Neutrophil (primary cell): ENCODE measurements around the gene IP6K3.

Experiments used
- H3K27ac ChIP-seq: fragments of 200-600 bp; sonication (generic); 2 replicates; pipeline ENCODE4 v1.5.1; 2016; ENCODE audit warnings: mild to moderate bottlenecking, moderate library complexity
- H3K27me3 ChIP-seq: fragments of 200-600 bp; sonication (generic); 2 replicates; pipeline ENCODE4 v1.6.0; 2016; ENCODE audit warnings: mild to moderate bottlenecking
- H3K36me3 ChIP-seq: fragments of 200-600 bp; sonication (generic); 2 replicates; pipeline ENCODE4 v1.5.1; 2017
- H3K4me1 ChIP-seq, 2 experiments: fragments of 200-600 bp in 1 of 2; sonication (generic) in 1 of 2; 1 replicate in 1 of 2; 2 replicates in 1 of 2; pipeline versions ENCODE4 v1.5.1 to v1.6.1; 2013 to 2016; ENCODE audit warnings: low read depth in 1 of 2, low read length in 1 of 2, mild to moderate bottlenecking in 1 of 2, moderate library complexity in 1 of 2; ENCODE audit not compliant: control insufficient read depth in 1 of 2, insufficient read depth in 1 of 2
- H3K4me3 ChIP-seq, 2 experiments: fragments of 200-600 bp in 1 of 2; sonication (generic) in 1 of 2; 1 replicate in 1 of 2; 2 replicates in 1 of 2; pipeline ENCODE4 v1.5.1; 2013 to 2016; ENCODE audit warnings: low read depth in 1 of 2, low read length in 1 of 2, mild to moderate bottlenecking in 1 of 2, moderate library complexity in 1 of 2
- H3K9me3 ChIP-seq: fragments of 200-600 bp; sonication (generic); 2 replicates; pipeline ENCODE4 v1.5.1; 2016
- TF ChIP-seq, protein P1 (sequence below): fragments of 200-600 bp; sonication (generic); IDR thresholded peaks from 2 replicates; pipeline ENCODE4 v1.5.1; 2016; ENCODE audit warnings: antibody characterized with exemption

The IP6K3 gene

DNA sequence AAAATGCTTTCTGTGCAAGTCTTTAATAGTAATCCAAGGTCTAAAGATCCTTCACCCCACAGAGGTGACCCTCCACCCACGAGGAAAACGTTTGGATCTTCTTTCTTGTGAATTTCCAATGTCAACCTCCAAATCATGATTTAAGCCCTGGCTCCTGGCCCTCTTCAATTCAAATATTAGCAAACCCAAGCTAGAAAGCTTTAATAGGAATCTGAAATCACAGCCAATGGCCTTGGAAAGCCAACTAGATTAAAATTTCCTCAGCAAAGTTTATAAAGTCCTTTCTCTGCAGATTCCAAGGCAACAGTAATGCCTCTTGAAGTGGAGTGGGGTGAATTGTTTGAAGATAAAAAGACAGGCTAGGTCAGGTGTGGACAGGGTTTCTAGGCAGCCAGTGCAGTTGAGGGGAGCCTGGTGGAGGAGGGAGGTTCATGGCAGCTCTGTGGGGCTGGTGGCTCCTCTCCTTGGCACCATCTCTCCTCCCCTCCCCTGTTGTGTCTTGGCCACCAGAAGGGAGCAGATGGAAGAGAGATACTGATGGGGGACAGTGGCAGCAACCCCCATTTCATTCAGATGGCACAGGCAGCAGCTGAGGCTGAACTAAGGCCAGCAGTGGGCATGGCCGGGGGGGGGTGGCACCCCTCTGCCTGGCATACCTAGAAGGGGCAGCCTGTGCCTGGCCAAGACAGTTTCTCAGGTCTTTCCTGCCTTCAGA is 23.2 kb downstream of the IP6K3 start:
- Histone ChIP-seq H3K4me1 (no peaks in the 10 kb centered on the region), H3K9me3 (no peaks in the 10 kb centered on the region), H3K4me3 (no peak overlapping the region), H3K36me3 (no peaks in the 10 kb centered on the region), H3K27me3 (peaks cover 42% of the 10 kb centered on the region), H3K27ac (no peak overlapping the region)
- TF ChIP-seq, protein P1, sequence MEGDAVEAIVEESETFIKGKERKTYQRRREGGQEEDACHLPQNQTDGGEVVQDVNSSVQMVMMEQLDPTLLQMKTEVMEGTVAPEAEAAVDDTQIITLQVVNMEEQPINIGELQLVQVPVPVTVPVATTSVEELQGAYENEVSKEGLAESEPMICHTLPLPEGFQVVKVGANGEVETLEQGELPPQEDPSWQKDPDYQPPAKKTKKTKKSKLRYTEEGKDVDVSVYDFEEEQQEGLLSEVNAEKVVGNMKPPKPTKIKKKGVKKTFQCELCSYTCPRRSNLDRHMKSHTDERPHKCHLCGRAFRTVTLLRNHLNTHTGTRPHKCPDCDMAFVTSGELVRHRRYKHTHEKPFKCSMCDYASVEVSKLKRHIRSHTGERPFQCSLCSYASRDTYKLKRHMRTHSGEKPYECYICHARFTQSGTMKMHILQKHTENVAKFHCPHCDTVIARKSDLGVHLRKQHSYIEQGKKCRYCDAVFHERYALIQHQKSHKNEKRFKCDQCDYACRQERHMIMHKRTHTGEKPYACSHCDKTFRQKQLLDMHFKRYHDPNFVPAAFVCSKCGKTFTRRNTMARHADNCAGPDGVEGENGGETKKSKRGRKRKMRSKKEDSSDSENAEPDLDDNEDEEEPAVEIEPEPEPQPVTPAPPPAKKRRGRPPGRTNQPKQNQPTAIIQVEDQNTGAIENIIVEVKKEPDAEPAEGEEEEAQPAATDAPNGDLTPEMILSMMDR, result no peak

DNA sequence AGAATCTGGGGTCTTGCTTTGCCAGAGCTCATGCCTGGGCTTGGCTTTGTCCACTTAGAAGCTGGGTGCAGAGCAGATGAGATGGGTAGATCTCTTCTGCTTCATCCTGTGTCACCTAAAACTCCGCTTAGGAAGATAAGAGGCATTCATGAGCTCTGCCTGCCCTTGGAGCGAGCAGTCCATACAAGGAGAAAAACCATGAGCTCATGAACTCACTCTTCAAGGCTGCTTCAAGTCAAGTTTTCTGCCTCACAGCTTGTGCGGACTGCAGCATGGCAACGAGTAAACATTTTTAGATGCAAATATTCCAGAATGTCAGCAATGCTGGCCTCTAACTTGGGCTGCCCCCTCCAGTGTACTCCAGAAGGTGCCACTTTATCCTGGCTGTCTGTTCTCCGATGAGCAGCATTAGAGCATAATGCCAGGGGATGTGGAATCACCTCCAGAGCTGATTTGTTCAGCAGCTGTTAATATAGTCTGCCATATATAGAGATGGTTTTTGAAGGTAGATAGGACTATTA is 24.5 kb downstream of the IP6K3 start:
- Histone ChIP-seq H3K27ac (no peak overlapping the region), H3K9me3 (no peaks in the 10 kb centered on the region), H3K4me1 (no peaks in the 10 kb centered on the region), H3K4me3 (no peak overlapping the region), H3K27me3 (peaks cover 42% of the 10 kb centered on the region), H3K36me3 (no peaks in the 10 kb centered on the region)
- TF ChIP-seq, protein P1, result no peak

DNA sequence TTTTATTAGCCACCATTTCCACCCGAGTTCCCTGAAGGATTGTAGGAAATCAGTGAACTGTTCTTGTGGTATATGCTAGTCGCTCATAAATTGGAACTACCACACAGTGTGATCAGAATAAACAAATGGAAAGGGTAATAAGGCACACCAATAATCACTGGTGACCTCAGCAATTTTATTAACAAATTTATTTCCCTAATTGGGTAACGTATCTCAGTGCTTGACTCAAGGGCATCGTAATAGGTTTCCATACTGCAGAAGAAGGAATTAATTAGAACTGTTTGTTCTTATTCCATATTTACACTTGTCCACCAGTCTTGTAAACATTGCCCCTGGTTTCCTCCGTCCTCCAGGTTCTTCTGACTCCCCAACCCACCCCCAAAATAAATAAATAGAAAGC is 25.2 kb downstream of the IP6K3 start:
- Histone ChIP-seq H3K27ac (no peak overlapping the region), H3K4me1 (no peaks in the 10 kb centered on the region), H3K36me3 (no peaks in the 10 kb centered on the region), H3K9me3 (no peaks in the 10 kb centered on the region), H3K27me3 (peaks cover 42% of the 10 kb centered on the region), H3K4me3 (no peak overlapping the region)
- TF ChIP-seq, protein P1, result no peak

DNA sequence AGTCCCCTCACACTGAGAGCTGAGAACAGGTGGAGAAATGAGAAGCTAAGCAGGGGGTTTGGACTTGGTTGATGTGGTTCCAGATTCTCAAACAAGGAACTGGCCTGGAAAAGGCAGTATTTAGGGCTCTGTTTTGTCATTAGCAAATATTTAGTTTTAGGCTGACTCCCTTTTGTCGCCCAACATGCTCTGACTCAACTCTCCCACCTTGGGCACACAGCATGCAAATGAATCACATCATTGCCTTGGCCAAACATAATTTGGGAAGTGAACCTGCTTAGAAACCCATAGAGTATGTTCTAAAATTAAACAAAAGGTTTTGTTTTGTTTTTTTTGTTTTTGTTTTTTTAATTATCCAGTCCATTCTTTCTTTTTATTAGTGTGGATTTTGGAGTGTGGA is 25.7 kb downstream of the IP6K3 start:
- peaks cover 42% of the 10 kb centered on the region for H3K27me3 ChIP-seq
- TF ChIP-seq, protein P1, result no peak
- H3K4me3 ChIP-seq, result no peak overlapping the region
- no peaks in the 10 kb centered on the region for H3K36me3 ChIP-seq
- no peaks in the 10 kb centered on the region for H3K4me1 ChIP-seq
- H3K27ac ChIP-seq, result no peak overlapping the region
- no peaks in the 10 kb centered on the region for H3K9me3 ChIP-seq

DNA sequence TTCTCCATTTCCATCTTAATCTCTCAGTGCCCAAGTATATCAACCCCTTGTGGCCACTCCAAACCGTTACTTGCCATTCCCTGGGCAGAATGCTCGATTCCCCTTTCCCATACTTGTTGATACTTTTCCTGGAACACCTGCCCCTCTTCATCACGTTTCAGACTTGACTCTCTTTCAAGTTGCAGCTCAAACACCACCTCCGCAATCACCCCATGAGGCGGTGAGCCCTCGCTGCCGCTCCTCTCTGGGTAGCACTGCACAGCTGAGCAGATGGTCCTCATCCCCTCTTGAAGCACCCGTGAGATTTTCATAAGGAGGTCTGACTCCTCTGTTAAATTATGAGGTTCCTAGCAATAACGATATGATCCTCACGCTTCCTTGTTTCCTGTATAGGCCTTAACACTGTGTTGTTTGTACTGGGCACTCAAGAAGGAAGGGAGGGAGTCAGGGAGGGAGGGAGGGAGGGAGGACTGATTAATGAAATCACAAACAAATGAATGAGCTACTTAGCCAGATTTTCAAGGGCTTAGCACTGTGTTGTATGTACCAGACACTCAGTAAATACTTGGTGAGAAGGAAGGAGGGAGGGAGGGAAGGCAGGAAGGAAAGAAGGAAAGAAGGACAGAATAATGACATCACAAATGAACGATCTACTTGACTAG is 27.2 kb downstream of the IP6K3 start:
- TF ChIP-seq, protein P1, result no peak
- Histone ChIP-seq H3K4me3 (no peak overlapping the region), H3K27me3 (peaks cover 40% of the 10 kb centered on the region), H3K9me3 (no peaks in the 10 kb centered on the region), H3K27ac (no peak overlapping the region), H3K36me3 (no peaks in the 10 kb centered on the region), H3K4me1 (no peaks in the 10 kb centered on the region)
